GM08714 (cell line): ENCODE data around the gene ACADVL.
A peak's percentile ranks its signal among the peaks of the same experiment; 100 is the strongest.

Experiments
- H3K4me3 ChIP-seq: fragments of 200-500 bp; sonication (Bioruptor generic); 2 replicates; pipeline ENCODE4 v1.5.1; 2014; ENCODE audit warnings: mild to moderate bottlenecking, low read length, inconsistent platforms
- ZNF274 ChIP-seq: IDR thresholded peaks from 2 replicates; pipeline ENCODE4 v1.6.1; 2012; ENCODE audit warnings: mild to moderate bottlenecking, low read depth, low read length

Gene ACADVL

GRCh38 chr17:7218758-7219157 lies 980 bp upstream of the ACADVL start:
- H3K4me3 ChIP-seq, result no peak overlapping the region
- TF ChIP-seq ZNF274, result no peak

- H3K4me3 ChIP-seq, result peak overlapping the region; percentile 86; the same call in 1 of the 2 replicates
- TF ChIP-seq ZNF274, result no peak
Observed at GRCh38 chr17:7219229-7219811, 418 bp upstream of the ACADVL start.

- no peak for TF ChIP-seq ZNF274
- peak overlapping the region; percentile 86 for H3K4me3 ChIP-seq
Observed at GRCh38 chr17:7220593-7221277, 997 bp downstream of the ACADVL start.

DNA sequence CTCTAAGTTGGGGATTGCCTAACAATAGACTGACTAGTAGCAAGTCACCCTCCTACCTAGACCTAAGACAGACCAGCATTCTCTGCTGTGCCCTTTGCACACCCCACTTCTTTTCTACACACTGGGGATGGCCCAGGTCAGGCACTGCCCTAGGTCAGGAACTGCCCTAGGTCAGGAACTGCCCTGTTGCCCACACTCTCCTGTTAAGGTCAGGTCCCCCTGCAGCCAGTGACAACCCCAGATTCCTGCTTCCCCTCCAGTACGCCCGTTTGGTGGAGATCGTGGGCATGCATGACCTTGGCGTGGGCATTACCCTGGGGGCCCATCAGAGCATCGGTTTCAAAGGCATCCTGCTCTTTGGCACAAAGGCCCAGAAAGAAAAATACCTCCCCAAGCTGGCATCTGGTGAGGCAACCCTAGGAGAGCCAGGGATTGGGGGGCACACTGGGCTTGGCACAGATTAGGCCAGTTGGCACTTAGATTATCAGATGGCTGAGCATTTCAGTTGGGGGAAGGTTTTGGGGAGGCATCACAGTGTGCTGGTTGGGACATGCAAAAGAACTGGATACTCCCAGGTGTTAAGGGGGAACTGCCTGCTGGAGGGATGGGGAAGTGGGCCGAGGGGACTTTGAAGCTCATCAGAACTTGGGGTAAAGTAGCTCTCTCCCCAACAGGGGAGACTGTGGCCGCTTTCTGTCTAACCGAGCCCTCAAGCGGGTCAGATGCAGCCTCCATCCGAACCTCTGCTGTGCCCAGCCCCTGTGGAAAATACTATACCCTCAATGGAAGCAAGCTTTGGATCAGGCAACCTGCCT lies 1.7 kb downstream of the ACADVL start:
- no peak for TF ChIP-seq ZNF274
- H3K4me3 ChIP-seq, result no peak overlapping the region

DNA sequence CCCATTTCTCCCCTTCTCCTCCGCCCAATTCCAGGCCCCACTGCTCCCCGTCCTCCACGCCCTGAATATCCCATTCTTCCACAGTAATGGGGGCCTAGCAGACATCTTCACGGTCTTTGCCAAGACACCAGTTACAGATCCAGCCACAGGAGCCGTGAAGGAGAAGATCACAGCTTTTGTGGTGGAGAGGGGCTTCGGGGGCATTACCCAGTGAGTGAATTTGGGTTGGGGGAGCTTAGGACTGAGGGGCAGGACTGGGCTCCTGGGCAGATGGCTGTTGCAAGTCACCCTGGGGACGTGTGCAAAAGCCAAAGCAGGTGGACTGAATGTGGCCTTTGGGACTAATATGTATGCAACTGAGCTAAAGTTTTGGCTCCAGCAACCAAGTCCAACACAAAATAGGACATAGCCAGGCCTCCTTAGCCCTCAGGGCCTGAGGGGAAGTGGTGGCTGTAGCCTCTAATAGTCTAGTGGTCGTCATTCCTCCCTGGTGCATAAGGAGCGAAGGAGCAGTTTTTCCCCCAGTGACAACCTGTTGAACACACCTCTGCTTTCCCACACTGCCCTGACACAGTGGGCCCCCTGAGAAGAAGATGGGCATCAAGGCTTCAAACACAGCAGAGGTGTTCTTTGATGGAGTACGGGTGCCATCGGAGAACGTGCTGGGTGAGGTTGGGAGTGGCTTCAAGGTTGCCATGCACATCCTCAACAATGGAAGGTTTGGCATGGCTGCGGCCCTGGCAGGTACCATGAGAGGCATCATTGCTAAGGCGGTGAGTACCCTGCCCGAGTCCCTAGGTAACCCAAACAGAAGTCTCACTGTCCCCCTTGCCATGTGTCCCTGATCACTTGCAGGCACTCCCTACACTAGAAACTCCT lies 2.6 kb downstream of the ACADVL start:
- no peak for TF ChIP-seq ZNF274

DNA sequence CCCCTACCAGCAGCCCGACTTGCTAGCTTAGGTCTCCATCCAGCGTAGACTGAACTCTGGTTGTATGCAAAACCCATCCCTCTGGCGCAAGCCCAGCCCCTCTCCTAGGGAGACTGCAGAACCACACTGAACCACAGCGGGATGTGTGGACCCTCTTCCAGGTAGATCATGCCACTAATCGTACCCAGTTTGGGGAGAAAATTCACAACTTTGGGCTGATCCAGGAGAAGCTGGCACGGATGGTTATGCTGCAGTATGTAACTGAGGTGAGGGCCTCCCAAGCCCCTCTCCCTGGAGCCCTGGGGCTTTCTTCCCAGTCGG lies 3.2 kb downstream of the ACADVL start:
- no peak overlapping the region for H3K4me3 ChIP-seq
- TF ChIP-seq ZNF274, result no peak

More for the DNA sequence above, 2.6 kb downstream of the ACADVL start:
- no peak overlapping the region for H3K4me3 ChIP-seq

DNA sequence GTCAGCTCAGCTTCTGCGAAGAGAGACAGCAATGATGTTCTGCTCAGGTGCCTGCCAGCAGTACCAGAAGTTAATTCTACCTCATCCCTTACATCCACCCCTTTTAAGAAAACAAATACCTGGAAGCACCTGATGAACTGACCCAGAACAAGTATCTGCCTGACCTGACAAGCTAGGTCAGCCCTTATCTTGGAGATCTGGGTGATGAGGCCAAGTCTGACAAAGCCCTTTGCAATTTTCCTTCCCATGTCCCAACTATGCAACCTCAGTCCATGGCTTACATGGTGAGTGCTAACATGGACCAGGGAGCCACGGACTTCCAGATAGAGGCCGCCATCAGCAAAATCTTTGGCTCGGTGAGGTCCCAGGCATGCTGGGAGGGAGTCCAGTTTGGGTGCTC lies 3.6 kb downstream of the ACADVL start:
- no peak overlapping the region for H3K4me3 ChIP-seq
- no peak for TF ChIP-seq ZNF274

DNA sequence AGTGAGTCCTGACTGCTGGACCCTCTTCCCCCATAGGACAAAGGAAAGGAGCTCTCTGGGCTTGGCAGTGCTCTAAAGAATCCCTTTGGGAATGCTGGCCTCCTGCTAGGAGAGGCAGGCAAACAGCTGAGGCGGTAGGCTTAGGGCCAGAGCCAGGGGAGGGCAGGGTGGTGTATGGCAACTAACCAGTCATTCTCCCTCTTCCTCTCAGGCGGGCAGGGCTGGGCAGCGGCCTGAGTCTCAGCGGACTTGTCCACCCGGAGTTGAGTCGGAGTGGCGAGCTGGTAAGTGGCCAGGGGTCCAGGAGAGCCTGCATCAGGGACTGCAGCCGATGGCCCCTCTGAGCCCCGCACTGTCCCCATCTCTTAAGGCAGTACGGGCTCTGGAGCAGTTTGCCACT lies 4.4 kb downstream of the ACADVL start:
- no peak overlapping the region for H3K4me3 ChIP-seq
- no peak for TF ChIP-seq ZNF274

- no peak overlapping the region for H3K4me3 ChIP-seq
- TF ChIP-seq ZNF274, result no peak
Observed at GRCh38 chr17:7224661-7225111, 4.9 kb downstream of the ACADVL start.

- TF ChIP-seq ZNF274, result no peak
- no peak overlapping the region for H3K4me3 ChIP-seq
Observed at GRCh38 chr17:7225711-7226331, 6.1 kb downstream of the ACADVL start.

GRCh38 chr17:7226721-7227710 lies 7.3 kb downstream of the ACADVL start:
- no peak overlapping the region for H3K4me3 ChIP-seq
- TF ChIP-seq ZNF274, result no peak

DNA sequence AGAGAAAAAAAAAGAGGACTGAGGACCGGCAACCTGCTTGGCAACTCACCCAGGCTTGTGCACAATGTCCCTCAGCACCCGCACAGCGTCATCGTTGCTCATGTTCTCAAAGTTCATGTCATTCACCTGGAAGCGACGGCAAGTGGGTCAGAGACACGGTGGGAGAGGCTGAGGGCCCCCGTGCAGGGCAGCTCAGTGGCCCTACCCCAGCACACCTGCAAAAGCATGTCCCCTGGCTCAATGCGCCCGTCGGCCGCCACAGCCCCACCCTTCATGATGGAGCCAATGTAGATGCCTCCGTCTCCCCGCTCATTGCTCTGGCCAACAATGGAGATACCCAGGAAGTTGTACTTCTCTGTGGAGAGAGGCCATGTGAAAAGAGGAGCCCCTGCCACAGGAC lies 9.2 kb downstream of the ACADVL start:
- TF ChIP-seq ZNF274, result no peak

More for the DNA sequence above, 9.2 kb downstream of the ACADVL start:
- no peak overlapping the region for H3K4me3 ChIP-seq
